H1 (cell line): ENCODE results near the gene NFKBIE. TPM values are rescaled to one million over a fixed set of nuclear protein-coding genes. Genes with fewer than 3 reads are reported as not detected.
A peak's percentile ranks its signal among the peaks of the same experiment; 100 is the strongest.

Source experiments
- ATF3 ChIP-seq: IDR thresholded peaks from 2 replicates; pipeline ENCODE4 v1.6.1; 2011; ENCODE audit warnings: low read depth, mild to moderate bottlenecking, low read length; ENCODE audit not compliant: insufficient read depth
- CTCF ChIP-seq, 3 experiments: IDR thresholded peaks; 1 replicate in 2 of 3; 2 replicates in 1 of 3; pipeline versions ENCODE4 v1.5.1 to v1.6.1; 2011; ENCODE audit warnings: low read length in 3 of 3, mild to moderate bottlenecking in 3 of 3, inconsistent platforms in 2 of 3, low read depth in 1 of 3, moderate library complexity in 1 of 3; ENCODE audit not compliant: insufficient read depth in 1 of 3; ENCODE audit errors: control extremely low read depth in 1 of 3
- KDM4A ChIP-seq: IDR thresholded peaks from one replicate; pipeline ENCODE4 v1.7.1; 2012; ENCODE audit warnings: low read depth, mild to moderate bottlenecking, moderate library complexity, low read length, inconsistent platforms; ENCODE audit not compliant: severe bottlenecking
- POLR2AphosphoS5 ChIP-seq: IDR thresholded peaks from 2 replicates; pipeline ENCODE4 v1.6.1; 2011; ENCODE audit warnings: low read depth, low read length
- RFX5 ChIP-seq: IDR thresholded peaks from 2 replicates; pipeline ENCODE4 v1.6.1; 2011; ENCODE audit warnings: low read depth, low read length, improper control_type of control experiment, borderline replicate concordance
- SAP30 ChIP-seq: fragments of 300-600 bp; sonication (generic); IDR thresholded peaks from 2 replicates; pipeline ENCODE4 v1.7.1; 2012; ENCODE audit warnings: low read length, moderate library complexity, mild to moderate bottlenecking, inconsistent platforms; ENCODE audit not compliant: insufficient read depth, insufficient replicate concordance
- SIRT6 ChIP-seq: IDR thresholded peaks from one replicate; pipeline ENCODE4 v1.7.1; 2012; ENCODE audit warnings: low read length, inconsistent platforms
- SP1 ChIP-seq: IDR thresholded peaks from 2 replicates; pipeline ENCODE4 v1.6.1; 2011; ENCODE audit warnings: low read depth, low read length
- TEAD4 ChIP-seq: IDR thresholded peaks from 2 replicates; pipeline ENCODE4 v1.6.1; 2012; ENCODE audit warnings: low read depth, low read length, inconsistent platforms, mixed read lengths
- polyA plus RNA-seq, 7 experiments: library from polyadenylated mRNA; depleted of rRNA in 3 of 7; stranded (reverse) in 5 of 7; unstranded in 2 of 7; fragments of >200 nt in 5 of 7; fragments of 200-250 nt in 2 of 7; gene quantifications; 1 replicate in 5 of 7; 2 replicates in 1 of 7; 4 replicates in 1 of 7; pipeline versions ENCODE4 v1.2.1 to v1.2.3, GENCODE V29; 2011 to 2013; ENCODE audit warnings: missing spikeins in 2 of 7, mixed read lengths in 2 of 7
- total RNA-seq: library from RNA; stranded (reverse); fragmentation: NEBNext Ultra II Directional; extraction: Animal tissue kit (Norgen Biotek cat#: 25700); gene quantifications from 2 replicates; pipeline ENCODE4 v1.2.1, GENCODE V29; 2021

The NFKBIE gene
- total and polyA plus RNA-seq, 2 of the 8 experiments (the other 6 are each of a cell fraction or from before 2014, with no cell fraction given): 13.5 to 19.2 TPM

GRCh38 chr6:44253307-44254101 is 11.8 kb downstream of the NFKBIE start (continued):
- peak in 2 of 3 experiments; percentile 49 to 56; a peak in 3 of 4 replicates for TF ChIP-seq CTCF (IDR thresholded peaks at IDR 0.05; ENCODE audit: control extremely low read depth in 1 of 3, insufficient read depth in 1 of 3, low read depth in 1 of 3, low read length in 3 of 3)
- TF ChIP-seq RFX5: no peak
- TF ChIP-seq TEAD4: no peak
- TF ChIP-seq ATF3: no peak
- TF ChIP-seq SAP30: no peak
- no peak for TF ChIP-seq KDM4A
- TF ChIP-seq SIRT6: no peak
- no peak; the same call in 1 of the 2 replicates for TF ChIP-seq POLR2AphosphoS5
- peak; percentile 46; the same call in 1 of the 2 replicates for TF ChIP-seq SP1
- TF ChIP-seq, all 59 proteins: peak for 4
